Measurements from ENCODE around the gene INSIG2. TPM values are rescaled to one million over a fixed set of nuclear protein-coding genes. Genes with fewer than 3 reads are reported as not detected.
A peak's percentile ranks its signal among the peaks of the same experiment; 100 is the strongest.

Gene INSIG2
- 10 to 100 TPM; 15.2 to 15.9 TPM for total RNA-seq
- long read RNA-seq, transcript INSIG2-201 (6 exons, 2,590 nt): major isoform, 19 of 26 reads
- long read RNA-seq, partial matches to known transcripts: 0 of 26 reads
- long read RNA-seq, other reads (novel, unspliced or antisense): 6 of 26 reads

DNA sequence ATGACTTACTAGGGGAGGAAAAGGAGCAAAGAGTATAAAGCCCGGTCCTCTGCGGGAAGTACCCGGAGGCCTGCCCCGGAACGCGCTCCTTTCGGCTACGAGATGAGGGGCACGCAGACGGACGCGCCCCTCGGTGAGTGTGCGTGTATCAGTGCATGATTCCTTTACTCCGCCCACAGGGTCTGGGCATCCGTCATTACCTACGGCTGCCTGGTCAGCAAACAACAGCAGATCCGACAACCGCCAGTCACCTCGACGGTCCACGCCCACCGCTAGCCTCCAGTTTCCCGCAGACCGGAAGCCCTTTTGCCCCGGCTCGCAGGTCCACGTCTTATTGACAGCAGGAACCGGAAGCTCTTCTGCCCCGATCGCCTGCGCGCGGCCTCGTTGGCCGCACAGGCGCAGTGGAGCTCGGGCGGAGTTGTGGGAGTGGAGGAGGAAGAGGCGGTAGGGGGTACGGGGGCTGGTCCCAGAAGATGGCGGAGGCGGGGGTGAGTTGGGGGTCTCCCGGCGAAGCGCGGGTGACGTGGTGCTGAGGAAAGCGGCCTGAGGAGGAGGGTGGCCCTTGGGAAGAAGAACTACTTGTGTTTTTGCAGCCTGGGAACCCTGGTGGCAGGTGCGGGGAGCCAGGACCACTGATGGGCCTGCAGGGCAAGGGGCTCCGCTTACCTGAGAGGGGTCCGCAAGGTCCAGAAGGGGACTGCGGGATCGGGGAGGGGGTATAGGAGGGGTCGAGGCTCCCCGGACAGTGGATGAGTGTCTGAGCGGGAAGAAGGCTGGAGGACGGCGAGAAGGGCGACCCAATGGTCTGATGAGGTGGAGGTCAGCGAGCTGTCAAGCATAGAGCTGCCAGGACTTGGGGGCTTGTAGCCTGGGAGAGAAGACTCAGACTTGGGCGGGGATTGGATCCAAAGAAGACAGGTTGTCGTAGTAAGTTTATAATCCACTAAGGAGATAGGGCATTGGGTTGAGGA is at the start of gene INSIG2:
Gene INSIG2, plus strand, starts transcription at position 421 of the 974 bp plus-strand sequence. CDS start 8,086 bp downstream, outside the sequence.
- peak; percentile 95 for DNase-seq
- intact Hi-C loops (cut with DNase I): loop anchor here in 1 of 2 donors (10.0 kb wide), 1 partner anchor 96 kb away; no protein-coding TSS in a partner anchor
- ATAC-seq: peak; percentile 99

DNA sequence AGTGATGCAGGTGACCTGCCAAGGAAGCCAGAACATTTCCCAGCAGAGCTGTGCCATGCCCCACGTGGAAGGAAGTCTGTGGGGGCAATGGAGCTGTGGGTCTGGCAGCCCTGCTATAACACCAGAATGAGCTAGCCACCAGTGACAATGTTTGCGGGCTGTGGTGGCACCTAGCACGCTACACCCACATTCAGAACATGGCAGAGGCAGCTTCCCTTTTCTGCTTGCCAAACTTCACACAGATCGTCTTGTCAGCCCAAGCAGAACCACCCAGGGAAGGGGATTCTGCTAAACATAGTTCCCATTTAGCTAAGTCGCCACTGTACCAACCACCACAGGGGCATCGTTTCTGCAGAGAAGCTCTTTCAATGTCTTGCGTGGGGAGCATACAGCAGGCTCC is 47.4 kb upstream of the INSIG2 start:
- intact Hi-C loops (cut with DNase I): loop anchor here in 1 of 2 donors (10.0 kb wide), 1 partner anchor 164 kb away; no protein-coding TSS in a partner anchor
- DNase-seq (no peak), ATAC-seq (no peak)

DNA sequence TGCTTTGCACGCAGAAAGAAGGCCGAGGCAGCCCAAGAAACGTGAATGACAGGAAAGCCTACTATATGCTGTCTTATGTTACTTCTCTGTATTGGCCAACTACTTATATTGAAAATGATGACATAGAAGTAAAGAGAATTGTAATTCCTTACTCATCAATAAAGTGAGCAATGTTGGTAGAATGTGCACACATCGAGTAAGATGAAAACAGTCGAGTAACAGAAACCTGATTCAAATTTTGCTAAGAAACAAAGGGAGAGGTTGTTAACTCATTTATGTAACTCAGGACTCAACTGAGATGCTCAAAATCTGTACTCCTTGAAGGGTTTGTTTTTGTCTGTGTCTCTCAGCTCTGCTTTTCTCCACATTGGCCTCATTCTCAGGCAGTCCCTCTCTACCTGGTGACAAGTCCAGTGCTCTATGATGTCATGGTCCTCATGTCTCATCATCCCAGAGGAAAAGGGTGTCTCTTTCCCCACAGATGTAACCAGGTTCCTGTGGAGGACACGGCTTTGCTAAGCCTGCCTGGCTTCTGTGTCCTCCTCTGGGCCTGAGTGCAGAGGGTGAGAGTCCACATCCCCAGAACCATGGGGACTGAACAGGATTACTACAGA is 44.1 kb upstream of the INSIG2 start:
- intact Hi-C loops (cut with DNase I): loop anchor here in 1 of 2 donors (10.0 kb wide), 1 partner anchor 161 kb away; no protein-coding TSS in a partner anchor
- no peak for DNase-seq
- no peak for ATAC-seq

DNA sequence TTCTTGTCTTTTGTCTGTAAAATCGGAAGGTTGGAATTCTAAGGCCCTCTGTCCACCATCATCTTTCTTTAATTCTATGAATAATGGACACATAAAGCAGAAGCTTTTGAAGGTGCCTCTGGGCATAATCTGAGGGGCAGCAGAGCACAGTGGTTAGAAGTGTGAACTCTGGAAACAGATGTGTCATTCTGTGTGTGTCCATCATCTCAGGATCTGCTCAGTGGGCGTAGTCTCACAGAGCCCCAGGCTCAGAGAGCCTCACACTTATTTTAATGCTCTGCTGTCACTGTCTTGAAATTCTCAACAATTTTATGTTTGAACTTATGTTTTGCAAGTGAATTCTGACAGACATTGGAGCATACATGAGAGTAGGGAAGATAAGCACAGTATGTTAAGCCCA is 43.4 kb upstream of the INSIG2 start:
- ATAC-seq: no peak
- intact Hi-C loops (cut with DNase I): loop anchor here in 1 of 2 donors (5.0 to 10.0 kb wide), 2 partner anchors 160 to 812 kb away; no protein-coding TSS in a partner anchor

DNA sequence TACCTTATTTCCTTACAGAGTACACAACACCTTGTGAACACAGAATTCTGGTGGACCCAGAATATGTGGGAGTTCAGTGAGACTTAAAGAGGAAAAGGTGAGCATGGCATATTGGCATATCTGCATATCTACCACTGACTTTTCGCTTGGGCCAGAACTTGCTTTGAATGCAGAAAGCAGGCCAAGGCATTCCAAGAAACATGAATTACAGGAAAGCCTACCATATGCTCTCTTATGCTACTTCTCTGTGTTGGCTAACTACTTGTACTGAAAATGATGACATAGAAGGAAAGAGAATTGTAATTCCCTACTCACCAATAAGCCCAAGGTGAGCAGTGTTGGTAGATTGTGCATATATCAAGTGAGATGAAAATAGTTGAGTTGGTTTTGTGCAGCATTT is 43.0 kb upstream of the INSIG2 start:
- DNase-seq (no peak), ATAC-seq (no peak)
- intact Hi-C loops (cut with DNase I): loop anchor here in 1 of 2 donors (5.0 to 10.0 kb wide), 2 partner anchors 160 to 812 kb away; no protein-coding TSS in a partner anchor

More for the DNA sequence above, 43.4 kb upstream of the INSIG2 start:
- no peak for DNase-seq

DNA sequence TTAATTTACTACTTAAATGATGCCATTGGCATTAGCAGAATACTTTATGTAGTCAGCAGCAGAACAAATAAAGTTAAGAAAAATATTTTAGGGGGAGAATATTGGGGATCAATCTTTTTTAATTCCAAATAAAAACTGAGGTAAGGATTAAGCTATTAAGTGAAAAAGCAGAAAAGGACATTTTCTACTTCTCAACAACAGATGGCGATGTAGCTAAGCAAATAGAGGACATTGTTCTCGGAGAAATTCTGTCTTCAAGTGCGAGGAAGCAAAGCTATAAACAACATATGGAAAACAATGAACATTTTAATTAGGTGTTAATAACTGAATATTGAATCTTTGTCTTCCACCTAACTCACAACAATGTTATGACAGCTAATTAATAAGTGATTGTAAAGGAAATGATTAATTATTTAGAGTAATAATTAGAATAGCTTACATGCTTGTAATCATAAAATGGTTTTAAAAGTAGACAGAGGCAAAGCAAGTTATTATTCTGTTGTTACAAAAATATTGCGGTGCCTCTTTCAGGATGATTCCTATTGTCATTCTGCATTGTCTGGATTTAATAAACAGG is 41.5 kb upstream of the INSIG2 start:
- DNase-seq (no peak), ATAC-seq (peak in 1 of 2 donors; percentile 65)
- intact Hi-C loops (cut with DNase I): loop anchor here in 1 of 2 donors (5.0 to 10.0 kb wide), 2 partner anchors 158 to 811 kb away; no protein-coding TSS in a partner anchor

DNA sequence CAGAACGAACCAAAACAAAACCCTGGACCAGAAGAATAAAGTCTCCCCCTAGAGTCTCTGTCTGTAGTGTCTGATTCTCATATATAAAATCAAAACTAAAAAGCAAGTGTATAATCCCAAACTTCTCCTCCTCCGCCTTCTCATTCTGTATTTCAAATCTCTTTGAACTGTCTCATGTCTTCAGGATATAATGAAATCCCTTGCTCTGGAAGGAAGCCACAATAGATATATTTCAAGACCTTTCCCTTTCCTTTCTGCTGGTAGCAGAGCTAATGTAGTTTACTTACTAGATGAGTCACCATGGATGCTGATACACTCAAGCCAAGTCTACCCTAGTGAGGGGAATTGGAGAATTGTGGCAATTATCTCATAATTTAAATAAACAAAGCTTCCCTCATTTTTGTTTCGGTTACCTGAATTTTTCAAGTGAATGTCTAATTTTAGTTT is 40.9 kb upstream of the INSIG2 start:
- peak in 1 of 2 donors; percentile 84 for ATAC-seq
- no peak for DNase-seq
- intact Hi-C loops (cut with DNase I): loop anchor here in 1 of 2 donors (5.0 to 10.0 kb wide), 2 partner anchors 157 to 810 kb away; no protein-coding TSS in a partner anchor

DNA sequence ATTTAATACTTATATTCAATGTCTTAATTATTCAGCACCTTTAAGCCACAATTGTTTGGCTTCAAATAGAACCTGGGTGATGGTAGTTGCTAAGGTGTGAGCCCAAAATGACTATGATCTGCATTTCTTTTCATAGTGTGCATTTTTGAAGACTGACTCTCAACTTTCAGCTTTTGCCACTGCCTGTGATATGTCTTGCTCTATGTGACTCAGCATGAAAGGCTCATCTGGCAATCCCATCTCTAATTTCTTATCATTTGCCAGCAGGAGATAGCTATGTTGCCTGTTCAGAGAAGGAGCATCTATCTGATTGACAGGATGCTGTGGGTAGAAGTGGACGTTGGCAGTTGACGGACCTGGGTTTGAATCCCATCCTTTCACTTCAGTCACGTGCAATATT is 39.9 kb upstream of the INSIG2 start:
- DNase-seq (no peak), ATAC-seq (no peak)
- intact Hi-C loops (cut with DNase I): loop anchor here in 1 of 2 donors (5.0 to 10.0 kb wide), 2 partner anchors 156 to 809 kb away; no protein-coding TSS in a partner anchor

DNA sequence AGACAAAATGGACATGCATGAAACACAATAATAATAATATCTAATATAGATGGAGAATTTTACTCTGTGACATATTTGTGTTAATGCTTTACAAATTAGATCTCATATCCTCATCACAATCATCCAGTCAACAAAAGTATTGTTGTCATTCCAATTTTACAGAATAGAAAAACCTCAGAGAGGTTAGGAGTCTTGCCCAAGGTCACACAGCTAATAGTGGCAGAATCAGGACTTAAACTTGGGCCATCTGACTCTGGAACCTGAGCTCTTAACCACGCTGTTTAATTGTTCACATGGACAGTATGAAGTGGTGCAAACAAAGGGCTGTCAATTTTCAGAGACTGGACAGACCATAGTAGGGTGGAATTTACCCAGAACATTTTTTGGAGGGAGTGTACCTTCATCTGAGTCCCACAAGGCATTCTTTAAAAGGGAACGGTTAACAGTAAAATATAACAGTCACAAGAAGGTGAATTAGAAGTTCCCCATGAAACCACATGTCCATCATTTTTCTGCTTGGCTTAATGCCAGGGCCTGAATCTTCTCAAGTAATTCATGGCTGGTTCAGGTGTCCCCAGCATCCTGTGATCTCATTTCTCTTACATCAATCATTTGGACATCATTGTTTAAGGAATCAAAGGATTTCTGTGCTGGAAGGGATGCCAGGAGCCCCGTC is 39.0 kb upstream of the INSIG2 start:
- intact Hi-C loops (cut with DNase I): loop anchor here in 1 of 2 donors (5.0 to 10.0 kb wide), 2 partner anchors 156 to 808 kb away; no protein-coding TSS in a partner anchor
- no peak for ATAC-seq
- DNase-seq: no peak

DNA sequence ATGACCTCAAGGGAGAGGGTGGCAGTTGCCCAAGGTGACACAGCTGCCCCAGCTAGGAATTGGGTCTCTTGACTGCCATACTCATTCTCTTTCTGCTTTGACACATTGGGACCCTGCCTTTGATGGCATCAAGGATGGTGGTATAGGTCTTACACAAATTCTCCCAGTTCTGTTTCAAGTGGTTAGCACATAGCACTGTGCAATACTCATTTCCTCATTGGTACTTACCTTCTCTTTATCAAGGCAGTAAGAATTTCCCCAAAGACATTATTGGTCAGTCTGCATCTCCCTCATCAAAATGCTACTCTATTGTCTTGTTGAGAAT is 38.5 kb upstream of the INSIG2 start:
- intact Hi-C loops (cut with DNase I): loop anchor here in 1 of 2 donors (5.0 to 10.0 kb wide), 2 partner anchors 155 to 808 kb away; no protein-coding TSS in a partner anchor
- ATAC-seq (no peak), DNase-seq (no peak)

DNA sequence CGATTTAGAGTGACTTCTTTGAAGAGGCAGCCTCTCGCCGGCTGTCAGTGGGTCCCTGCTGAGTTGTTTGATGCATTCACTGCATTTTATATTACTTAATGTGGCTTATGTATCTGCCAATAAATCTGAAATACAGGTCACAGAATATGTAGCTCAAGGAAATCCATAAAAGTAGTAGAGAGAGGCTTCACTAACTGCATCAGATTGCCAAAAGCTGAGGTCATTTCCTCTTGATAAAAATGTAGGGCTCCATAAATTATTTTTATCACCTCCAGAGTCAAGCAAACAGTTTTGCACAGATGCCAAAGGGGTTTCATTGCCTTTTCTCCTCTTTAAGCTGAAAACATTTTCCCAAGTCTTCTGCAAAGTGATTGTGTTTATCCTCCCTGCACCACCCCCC is 37.9 kb upstream of the INSIG2 start:
- ATAC-seq: no peak

DNA sequence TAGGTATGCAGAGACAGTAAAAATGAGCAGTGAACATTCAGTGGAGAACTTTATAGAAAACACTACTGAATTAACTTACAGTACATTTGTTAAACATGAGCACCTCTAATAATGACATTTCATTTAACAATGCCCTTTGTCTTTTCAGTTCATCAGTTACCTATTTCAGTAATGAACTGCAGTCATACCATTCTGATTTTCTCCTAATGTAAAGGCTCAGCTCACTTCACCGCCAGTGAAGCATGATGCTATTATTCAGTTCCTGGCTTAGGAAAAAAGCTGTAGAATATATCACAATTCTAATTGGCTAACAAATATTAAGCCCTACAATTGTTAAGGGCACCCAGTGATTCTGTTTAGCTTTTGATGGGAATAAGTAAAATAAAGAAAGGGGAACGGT is 37.3 kb upstream of the INSIG2 start:
- DNase-seq (no peak), ATAC-seq (no peak)
- intact Hi-C loops (cut with DNase I): no loop called here

More for the DNA sequence above, 37.9 kb upstream of the INSIG2 start:
- DNase-seq: no peak
- intact Hi-C loops (cut with DNase I): no loop called here

DNA sequence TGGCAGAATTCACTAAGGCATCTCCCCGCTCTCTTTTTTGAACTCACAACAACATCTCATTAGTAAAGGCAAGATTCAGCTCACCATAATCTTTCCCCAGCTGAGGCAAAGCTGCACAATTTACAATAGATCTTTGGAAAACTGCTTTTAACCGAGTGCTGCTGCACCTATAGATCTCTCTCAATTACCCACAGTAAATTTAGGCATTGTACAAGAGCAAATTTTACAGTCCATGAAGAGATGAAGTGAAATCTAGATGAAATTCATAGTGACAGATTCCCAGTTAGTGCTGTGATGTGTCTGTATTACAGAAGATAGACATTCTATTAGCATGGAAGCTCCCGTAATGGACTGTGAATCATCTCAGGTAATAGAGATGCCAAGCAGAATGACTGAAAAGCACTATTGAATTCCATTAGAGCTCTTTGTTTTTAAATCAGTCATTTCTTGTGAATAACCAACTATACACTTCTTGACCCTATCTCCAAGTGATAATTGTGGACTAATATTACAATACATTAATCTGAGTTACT is 36.4 kb upstream of the INSIG2 start:
- ATAC-seq: no peak
- no peak for DNase-seq
- intact Hi-C loops (cut with DNase I): no loop called here

DNA sequence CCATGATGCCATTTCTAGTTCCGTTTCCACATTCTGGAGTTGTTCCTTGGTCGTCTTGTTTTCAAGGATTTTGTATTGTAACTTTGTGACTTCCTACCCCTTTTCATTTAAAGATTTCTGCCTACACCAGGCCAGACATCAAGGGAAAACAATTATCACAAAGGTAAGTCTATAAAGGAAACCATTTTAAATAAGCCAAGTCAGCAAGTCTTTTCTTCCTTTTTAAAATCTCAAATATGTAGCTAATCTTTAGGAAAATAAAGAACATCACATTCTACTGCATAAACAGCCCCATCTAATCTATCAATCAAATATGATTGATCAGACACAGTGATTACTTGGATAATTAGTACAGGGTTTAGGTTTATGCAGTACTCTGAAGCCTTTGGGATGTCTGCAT is 35.8 kb upstream of the INSIG2 start:
- DNase-seq: no peak
- intact Hi-C loops (cut with DNase I): no loop called here
- no peak for ATAC-seq

DNA sequence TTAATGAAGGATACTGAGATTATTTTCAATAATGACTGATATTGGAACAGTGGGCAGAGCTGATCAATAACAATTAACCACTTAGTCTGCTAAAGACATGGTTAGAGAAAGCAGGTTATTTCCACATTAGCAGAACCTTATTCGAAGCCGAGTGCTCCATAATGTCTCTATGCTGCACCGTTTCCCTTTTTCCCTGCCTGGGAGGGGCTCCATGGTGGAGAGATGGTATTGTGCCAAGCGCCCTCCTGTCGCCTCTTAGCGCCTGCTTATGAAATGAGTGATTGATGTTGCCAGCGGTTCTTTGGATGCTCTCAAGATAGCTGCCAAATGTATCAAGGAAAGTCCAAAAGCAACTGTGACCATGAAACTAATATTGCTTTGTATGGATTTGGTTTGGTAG is 34.6 kb upstream of the INSIG2 start:
- DNase-seq (no peak), ATAC-seq (no peak)
- intact Hi-C loops (cut with DNase I): no loop called here

DNA sequence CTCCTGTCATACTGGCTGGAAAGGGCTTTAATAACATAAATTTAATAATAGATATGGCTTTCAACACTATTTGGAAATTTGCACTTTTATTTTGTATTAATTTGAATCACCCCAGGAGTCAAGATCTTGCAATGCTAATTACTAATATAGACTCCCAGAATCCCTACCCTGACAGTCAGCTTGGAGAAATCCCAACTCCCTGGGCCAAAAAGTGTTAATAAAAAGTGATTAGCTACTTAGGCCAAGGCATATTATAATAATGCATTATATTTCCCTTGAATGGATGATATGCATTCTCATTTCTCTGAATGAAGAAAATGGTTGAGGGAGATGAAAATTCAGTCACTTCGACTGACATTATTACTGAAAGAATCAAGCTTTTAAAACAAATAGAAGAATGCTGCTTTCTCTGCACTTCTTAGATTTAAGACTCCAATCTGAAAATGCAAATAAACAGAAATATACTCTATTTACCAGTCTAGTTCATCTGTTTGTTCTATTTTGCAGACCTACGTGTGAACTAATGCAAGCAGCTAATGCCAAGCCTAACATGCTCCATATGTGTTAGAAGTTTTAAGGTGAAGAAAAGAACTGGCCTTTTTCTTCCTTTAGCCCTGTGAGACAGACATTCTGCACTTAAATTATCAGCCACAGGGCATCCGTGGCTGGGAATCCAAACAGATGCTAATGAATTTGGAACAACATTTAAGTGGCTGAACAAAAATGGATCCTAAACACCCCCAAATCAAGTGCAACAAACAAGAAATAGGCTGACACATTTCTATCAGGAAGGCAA is 33.9 kb upstream of the INSIG2 start:
- intact Hi-C loops (cut with DNase I): no loop called here
- no peak for ATAC-seq
- no peak for DNase-seq

DNA sequence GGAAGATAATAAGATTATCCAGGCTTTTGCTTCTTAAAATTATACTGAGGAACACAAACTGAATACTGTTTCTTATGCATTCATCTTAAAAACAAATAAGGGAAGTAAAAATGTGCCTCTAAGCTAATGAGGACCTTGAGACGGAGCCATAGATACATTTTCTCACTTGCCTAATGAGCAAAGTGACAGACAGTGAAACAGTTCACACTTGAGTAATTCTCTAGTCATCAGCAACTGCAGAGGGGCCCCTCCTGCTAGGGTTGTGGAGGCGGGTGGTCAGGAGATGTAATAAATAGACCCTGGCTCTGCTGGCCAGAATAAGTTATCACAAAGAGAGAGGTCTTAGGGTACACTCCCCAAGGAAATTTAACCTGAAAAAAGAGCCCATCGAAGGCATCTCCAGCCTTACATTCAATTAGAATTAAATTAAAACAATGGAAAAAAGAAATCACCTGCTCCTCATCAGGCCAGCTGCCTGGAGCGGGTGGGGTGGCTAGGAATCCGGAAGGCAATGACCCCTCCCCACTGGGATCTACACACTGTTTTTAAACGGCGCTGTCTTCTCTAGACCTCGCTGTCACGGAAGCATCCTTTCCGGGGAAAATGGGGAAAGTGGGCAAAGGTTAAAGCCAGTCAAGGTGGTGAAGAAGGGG is 32.6 kb upstream of the INSIG2 start:
- peak in 1 of 2 donors; percentile 23 for ATAC-seq
- no peak for DNase-seq
- intact Hi-C loops (cut with DNase I): no loop called here
